SU-DHL-6 (cell line): ENCODE measurements around the gene FAM120B.

ENCODE experiments used
- H2AFZ ChIP-seq: fragments of 200-600 bp; sonication (generic); 2 replicates; pipeline ENCODE4 v1.6.1; 2014; ENCODE audit warnings: low read depth, mild to moderate bottlenecking, moderate library complexity, mixed read lengths, antibody characterized with exemption, low read length; ENCODE audit not compliant: severe bottlenecking
- H3F3A ChIP-seq: fragments of 200-600 bp; shearing (Covaris generic); 2 replicates; pipeline ENCODE4 v1.6.0; 2016; ENCODE audit warnings: antibody characterized with exemption, mild to moderate bottlenecking; ENCODE audit not compliant: insufficient read depth
- H3K27ac ChIP-seq: fragments of 200-600 bp; sonication (generic); 2 replicates; pipeline ENCODE4 v1.5.1; 2016; ENCODE audit warnings: low read depth, mild to moderate bottlenecking, low read length, moderate library complexity, mixed read lengths
- H3K27me3 ChIP-seq: fragments of 200-600 bp; sonication (generic), shearing (Covaris generic); 2 replicates; pipeline ENCODE4 v1.6.0; 2014; ENCODE audit warnings: mild to moderate bottlenecking, low read length
- H3K36me3 ChIP-seq: fragments of 200-600 bp; sonication (generic); 2 replicates; pipeline ENCODE4 v1.6.1; 2014; ENCODE audit warnings: mild to moderate bottlenecking, low read length, mixed read lengths
- H3K4me2 ChIP-seq: fragments of 300-600, 200-600 bp; shearing (Covaris generic), sonication (generic); 2 replicates; pipeline ENCODE4 v1.6.0; 2014; ENCODE audit warnings: low read length, low read depth, mild to moderate bottlenecking; ENCODE audit not compliant: poor library complexity, severe bottlenecking
- H3K4me3 ChIP-seq: fragments of 200-600 bp; sonication (generic); 2 replicates; pipeline ENCODE4 v1.5.1; 2014; ENCODE audit warnings: antibody characterized with exemption, low read length, mild to moderate bottlenecking, mixed read lengths; ENCODE audit not compliant: insufficient read depth, poor library complexity, severe bottlenecking
- H3K79me2 ChIP-seq: fragments of 200-600 bp; sonication (generic); 2 replicates; pipeline ENCODE4 v1.6.1; 2014; ENCODE audit warnings: mild to moderate bottlenecking, low read length, moderate library complexity; ENCODE audit not compliant: insufficient read depth
- H3K9ac ChIP-seq: fragments of 200-600 bp; sonication (generic); 2 replicates; pipeline ENCODE4 v1.7.0; 2014; ENCODE audit warnings: mild to moderate bottlenecking, low read length
- H3K9me2 ChIP-seq: fragments of 200-600 bp; sonication (generic); replicated peaks from 2 replicates; pipeline ENCODE4 v1.6.1; 2014; ENCODE audit warnings: low read length; ENCODE audit not compliant: insufficient read depth
- H3K9me3 ChIP-seq: fragments of 200-600 bp; sonication (generic); 2 replicates; pipeline ENCODE4 v1.6.1; 2014; ENCODE audit warnings: low read length, mixed read lengths; ENCODE audit not compliant: insufficient read depth
- H4K20me1 ChIP-seq: fragments of 200-600 bp; sonication (generic); 2 replicates; pipeline ENCODE4 v1.6.1; 2014; ENCODE audit warnings: low read depth, mild to moderate bottlenecking, antibody characterized with exemption, low read length, moderate library complexity, mixed read lengths
- CTCF ChIP-seq: fragments of 200-600 bp; sonication (generic); IDR thresholded peaks from one replicate; pipeline ENCODE4 v1.5.1; 2017; ENCODE audit warnings: antibody characterized with exemption, mild to moderate bottlenecking, low read length, moderate library complexity; ENCODE audit not compliant: insufficient read depth, poor library complexity, severe bottlenecking
- EZH2phosphoT487 ChIP-seq: fragments of 200-600 bp; sonication (generic), shearing (Covaris generic); conservative IDR thresholded peaks from 2 replicates; pipeline ENCODE4 v1.6.1; 2018; ENCODE audit warnings: mild to moderate bottlenecking, antibody characterized with exemption, low read length, moderate library complexity, mixed read lengths

The FAM120B gene

GRCh38 chr6:170268216-170269129 lies 38.1 kb upstream of the FAM120B start:
- Histone ChIP-seq H3K79me2 (no peaks in the 10 kb centered on the region), H3K9ac (no peak overlapping the region), H3K9me2 (no peaks in the 10 kb centered on the region), H2AFZ (no peak overlapping the region), H3K36me3 (no peaks in the 10 kb centered on the region), H3K27me3 (no peaks in the 10 kb centered on the region), H3K4me3 (no peak overlapping the region), H4K20me1 (no peaks in the 10 kb centered on the region), H3K4me2 (no peak overlapping the region), H3F3A (no peaks in the 10 kb centered on the region), H3K9me3 (no peaks in the 10 kb centered on the region), H3K27ac (no peak overlapping the region)
- TF ChIP-seq CTCF, result no peak
- TF ChIP-seq EZH2phosphoT487, result no peak

GRCh38 chr6:170269151-170269845 lies 37.3 kb upstream of the FAM120B start:
- H4K20me1 ChIP-seq, result no peaks in the 10 kb centered on the region
- no peaks in the 10 kb centered on the region for H3K79me2 ChIP-seq
- H3K9me2 ChIP-seq, result no peaks in the 10 kb centered on the region
- no peak overlapping the region for H3K4me3 ChIP-seq
- TF ChIP-seq CTCF (no peak), EZH2phosphoT487 (no peak)
- no peak overlapping the region for H3K4me2 ChIP-seq
- H3K36me3 ChIP-seq, result no peaks in the 10 kb centered on the region
- H2AFZ ChIP-seq, result no peak overlapping the region
- no peak overlapping the region for H3K27ac ChIP-seq
- no peak overlapping the region for H3K9ac ChIP-seq
- no peaks in the 10 kb centered on the region for H3K9me3 ChIP-seq
- no peaks in the 10 kb centered on the region for H3F3A ChIP-seq
- H3K27me3 ChIP-seq, result no peaks in the 10 kb centered on the region

DNA sequence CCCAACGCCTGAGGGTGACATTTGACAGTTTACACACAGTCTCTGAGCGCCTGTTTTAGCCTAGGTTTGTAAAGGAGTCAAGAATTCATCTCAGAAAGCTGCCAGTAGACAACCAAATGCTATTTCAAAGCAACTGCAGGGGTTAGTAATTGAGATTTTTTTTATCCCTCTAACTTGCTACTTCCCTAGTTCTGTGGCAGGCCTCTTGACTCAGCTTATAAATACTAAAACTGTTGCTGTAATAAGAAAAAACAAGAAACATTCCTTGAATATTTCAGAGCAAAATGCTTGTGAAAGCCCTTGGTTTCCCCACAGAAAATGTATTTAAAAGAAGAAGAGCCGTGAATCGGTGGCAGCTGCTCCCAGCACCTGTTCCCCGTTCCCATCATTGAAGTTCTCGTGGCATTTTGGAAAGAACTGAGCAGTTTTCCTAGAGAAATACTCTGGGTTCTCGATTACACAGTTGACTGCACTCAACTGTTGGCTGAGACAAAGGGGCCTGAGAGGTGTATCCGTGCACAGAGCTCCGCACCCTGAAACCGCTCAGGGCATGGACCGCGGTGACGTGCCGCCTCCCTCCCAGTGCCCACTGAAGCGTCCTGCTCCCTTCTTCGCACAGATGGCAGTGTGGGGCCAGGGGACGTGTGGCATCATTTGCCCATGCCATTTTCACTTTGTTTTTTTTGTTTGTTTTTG lies 36.6 kb upstream of the FAM120B start:
- Histone ChIP-seq H3K27ac (no peak overlapping the region), H3K79me2 (no peaks in the 10 kb centered on the region), H3K9me2 (no peaks in the 10 kb centered on the region), H3K9ac (no peak overlapping the region), H3K4me3 (no peak overlapping the region), H4K20me1 (no peaks in the 10 kb centered on the region), H3F3A (no peaks in the 10 kb centered on the region), H3K27me3 (no peaks in the 10 kb centered on the region), H3K4me2 (no peak overlapping the region), H3K9me3 (no peaks in the 10 kb centered on the region), H3K36me3 (no peaks in the 10 kb centered on the region), H2AFZ (no peak overlapping the region)
- no peak for TF ChIP-seq CTCF
- TF ChIP-seq EZH2phosphoT487, result no peak
